ENCODE results near the gene PRAC2. TPM values are rescaled to one million over a fixed set of nuclear protein-coding genes. Genes with fewer than 3 reads are reported as not detected.

PRAC2 gene
- total RNA-seq, 2 experiments from 2014 or later = not detected

Other genes with a start within 250 kb of the PRAC2 start
- not detected for gene HOXB1, start 192.2 kb upstream of the PRAC2 start, total RNA-seq
- 10 to 100 TPM; 13.0 to 13.4 TPM for gene HOXB2, start 178.1 kb upstream of the PRAC2 start, total RNA-seq
- 1 to 10 TPM; 3.3 to 3.8 TPM for gene HOXB4, start 144.8 kb upstream of the PRAC2 start, total RNA-seq
- 1 to 10 TPM; 3.0 to 3.5 TPM for gene HOXB3, start 132.9 kb upstream of the PRAC2 start, total RNA-seq
- not detected for gene HOXB5, start 129.4 kb upstream of the PRAC2 start, total RNA-seq
- under 1 TPM; 0.25 to 0.48 TPM for gene HOXB6, start 118.2 kb upstream of the PRAC2 start, total RNA-seq
- under 1 TPM; 0.59 to 0.73 TPM for gene HOXB7, start 112.2 kb upstream of the PRAC2 start, total RNA-seq
- under 1 TPM in 1 of 2 experiments, not detected in 1; 0.19 TPM for gene HOXB8, start 107.9 kb upstream of the PRAC2 start, total RNA-seq
- 1 to 10 TPM; 5.1 to 5.5 TPM for gene HOXB9, start 96.8 kb upstream of the PRAC2 start, total RNA-seq
- not detected for gene PRAC1, start 667 bp upstream of the PRAC2 start, total RNA-seq
- gene HOXB13, start 5.6 kb downstream of the PRAC2 start, total RNA-seq = not detected
- gene TTLL6, start 94.0 kb downstream of the PRAC2 start, total RNA-seq = not detected
- 10 to 100 TPM; 68.4 to 83.8 TPM for gene CALCOCO2, start 107.8 kb downstream of the PRAC2 start, total RNA-seq
- gene ATP5MC1, start 169.6 kb downstream of the PRAC2 start, total RNA-seq = 100 to 1,000 TPM; 138 TPM
- gene UBE2Z, start 185.2 kb downstream of the PRAC2 start, total RNA-seq = 10 to 100 TPM; 92.5 to 95.7 TPM
- gene SNF8, start 221.7 kb downstream of the PRAC2 start, total RNA-seq = 100 to 1,000 TPM; 144 to 162 TPM
- not detected for gene GIP, start 245.4 kb downstream of the PRAC2 start, total RNA-seq